Measurements from ENCODE around the gene PIK3C2B. TPM values are rescaled to one million over a fixed set of nuclear protein-coding genes. Genes with fewer than 3 reads are reported as not detected.

The PIK3C2B gene
- total RNA-seq, 1 experiment from 2014 or later = 24.7 TPM

- Mint-ChIP-seq H3K4me3 (ENCODE audit: unreplicated experiment) (no peak overlapping the region), H3K4me1 (ENCODE audit: low read depth, unreplicated experiment) (no peaks in the 10 kb centered on the region), H3K27me3 (ENCODE audit: insufficient read depth, unreplicated experiment) (no peaks in the 10 kb centered on the region), H3K36me3 (ENCODE audit: insufficient read depth, unreplicated experiment) (no peaks in the 10 kb centered on the region), H3K27ac (ENCODE audit: unreplicated experiment) (no peak overlapping the region), H3K9me3 (ENCODE audit: unreplicated experiment) (no peaks in the 10 kb centered on the region)
- CTCF ChIA-PET = interaction anchor here (0.6 kb wide), 1 partner anchor 20 kb away, joined by 3 read pairs; no protein-coding TSS in a partner anchor
- no peaks in the 10 kb centered on the region for H3K27me3 ChIP-seq (replicated peaks; ENCODE audit: control insufficient read depth, insufficient read depth, low read length)
- no peaks in the 10 kb centered on the region for H3K9me3 ChIP-seq
- intact Hi-C loops (cut with micrococcal nuclease; ENCODE audit: unreplicated experiment) = no loop called here
- no peak for DNase-seq
- H3K4me1 ChIP-seq = no peaks in the 10 kb centered on the region
- POLR2A ChIA-PET = no interaction called here
- no TSS peak for BruUV-seq (replicated peaks)
- no peak overlapping the region for H3K4me3 ChIP-seq (ENCODE audit: low read depth, low read length)
- H3K36me3 ChIP-seq (ENCODE audit: control insufficient read depth, insufficient read depth, low read length) = peaks cover 2% of the 10 kb centered on the region; the same call in 1 of the 2 replicates
- TF ChIP-seq CTCF (IDR thresholded peaks at IDR 0.05; ENCODE audit: insufficient read depth in 1 of 2, low read depth in 1 of 2, low read length in 1 of 2, severe bottlenecking in 1 of 2, unreplicated experiment in 1 of 2) = no peak
Observed at GRCh38 chr1:204465546-204466415, 28.8 kb downstream of the PIK3C2B start.

GRCh38 chr1:204464701-204465100, 29.9 kb downstream of the PIK3C2B start:
- Histone ChIP-seq H3K36me3 (ENCODE audit: control insufficient read depth, insufficient read depth, low read length) (peaks cover 2% of the 10 kb centered on the region; the same call in 1 of the 2 replicates), H3K4me1 (no peaks in the 10 kb centered on the region), H3K9me3 (no peaks in the 10 kb centered on the region), H3K27me3 (replicated peaks; ENCODE audit: control insufficient read depth, insufficient read depth, low read length) (no peaks in the 10 kb centered on the region), H3K4me3 (ENCODE audit: low read depth, low read length) (no peak overlapping the region)
- no peaks in the 10 kb centered on the region for H3K4me1 Mint-ChIP-seq (ENCODE audit: low read depth, unreplicated experiment)
- no peak for TF ChIP-seq CTCF (IDR thresholded peaks at IDR 0.05; ENCODE audit: insufficient read depth in 1 of 2, low read depth in 1 of 2, low read length in 1 of 2, severe bottlenecking in 1 of 2, unreplicated experiment in 1 of 2)
- H3K9me3 Mint-ChIP-seq (ENCODE audit: unreplicated experiment) = no peaks in the 10 kb centered on the region
- no peaks in the 10 kb centered on the region for H3K27me3 Mint-ChIP-seq (ENCODE audit: insufficient read depth, unreplicated experiment)
- H3K4me3 Mint-ChIP-seq (ENCODE audit: unreplicated experiment) = no peak overlapping the region
- no peaks in the 10 kb centered on the region for H3K36me3 Mint-ChIP-seq (ENCODE audit: insufficient read depth, unreplicated experiment)
- ChIA-PET POLR2A (no interaction called here), CTCF (no interaction called here)
- no TSS peak for BruUV-seq (replicated peaks)
- H3K27ac Mint-ChIP-seq (ENCODE audit: unreplicated experiment) = no peak overlapping the region
- DNase-seq = no peak
- intact Hi-C loops (cut with micrococcal nuclease; ENCODE audit: unreplicated experiment) = no loop called here

DNA sequence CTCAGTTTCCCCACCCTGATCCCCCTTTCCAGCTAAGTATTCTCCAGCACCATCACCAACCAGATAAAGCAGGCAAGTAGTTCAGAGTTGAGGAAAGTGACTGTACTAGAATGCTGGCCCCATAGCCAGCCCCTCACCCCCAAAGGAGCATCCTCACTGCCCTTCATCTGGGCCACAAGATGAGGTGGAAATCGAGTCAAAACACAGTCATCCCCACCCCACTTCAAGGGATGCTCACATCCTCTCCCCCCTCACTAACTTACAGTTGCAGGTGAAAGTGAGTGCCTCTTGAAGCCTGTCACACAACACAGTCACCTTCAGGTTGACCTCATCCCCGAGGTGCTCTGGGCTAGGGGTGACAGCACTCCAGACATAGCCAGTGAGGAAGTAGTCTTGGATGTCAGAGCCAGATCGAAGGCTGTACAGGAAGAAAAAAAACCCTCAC, 30.4 kb downstream of the PIK3C2B start:
- Mint-ChIP-seq H3K36me3 (ENCODE audit: insufficient read depth, unreplicated experiment) (no peaks in the 10 kb centered on the region), H3K9me3 (ENCODE audit: unreplicated experiment) (no peaks in the 10 kb centered on the region), H3K27ac (ENCODE audit: unreplicated experiment) (no peak overlapping the region), H3K4me3 (ENCODE audit: unreplicated experiment) (no peak overlapping the region), H3K27me3 (ENCODE audit: insufficient read depth, unreplicated experiment) (no peaks in the 10 kb centered on the region), H3K4me1 (ENCODE audit: low read depth, unreplicated experiment) (no peaks in the 10 kb centered on the region)
- H3K9me3 ChIP-seq = no peaks in the 10 kb centered on the region
- no TSS peak for BruUV-seq (replicated peaks)
- no peak for TF ChIP-seq CTCF (IDR thresholded peaks at IDR 0.05; ENCODE audit: insufficient read depth in 1 of 2, low read depth in 1 of 2, low read length in 1 of 2, severe bottlenecking in 1 of 2, unreplicated experiment in 1 of 2)
- no peak overlapping the region for H3K4me3 ChIP-seq (ENCODE audit: low read depth, low read length)
- no peaks in the 10 kb centered on the region for H3K4me1 ChIP-seq
- ChIA-PET POLR2A (no interaction called here), CTCF (interaction anchor here (0.6 kb wide), 2 partner anchors 41 to 96 kb away, joined by 3 to 8 read pairs; no protein-coding TSS in a partner anchor)
- no peaks in the 10 kb centered on the region for H3K27me3 ChIP-seq (replicated peaks; ENCODE audit: control insufficient read depth, insufficient read depth, low read length)
- intact Hi-C loops (cut with micrococcal nuclease; ENCODE audit: unreplicated experiment) = no loop called here
- no peaks in the 10 kb centered on the region; the same call in none of the 2 replicates for H3K36me3 ChIP-seq (ENCODE audit: control insufficient read depth, insufficient read depth, low read length)
- no peak for DNase-seq
